GM12878 (cell line): ENCODE data around the gene DNAAF5. TPM values are rescaled to one million over a fixed set of nuclear protein-coding genes. Genes with fewer than 3 reads are reported as not detected.

Source experiments
- ATAC-seq: fragments of 200-7000 bp; cut with Tn5 transposase; 3 replicates; pipeline ENCODE4 v1.9.1; 2020; ENCODE audit warnings: mild to moderate bottlenecking, moderate library complexity
- BruUV-seq: library from RNA; stranded (reverse); fragments of 400-500 nt; replicated peaks from 2 replicates; lab custom pipeline; 2021; lab: Mats Ljungman, UMichigan
- CTCF ChIA-PET: fragments of 300-600 bp; sonication (Branson Sonifier 250); formaldehyde crosslinking; extraction: SDS; loops from one replicate; lab custom pipeline; 2021; ENCODE audit warnings: inconsistent platforms; lab: Yijun Ruan, JAX
- POLR2A ChIA-PET: fragments of 350-600 bp; formaldehyde crosslinking; extraction: SDS; loops from one replicate; lab custom pipeline; 2021; ENCODE audit warnings: inconsistent platforms; lab: Charles Lee
- RAD21 ChIA-PET: fragments of 300-600 bp; sonication (Branson Sonifier 250); formaldehyde crosslinking; loops from one replicate; lab custom pipeline; 2023; ENCODE audit warnings: antibody characterized with exemption; ENCODE audit not compliant: unreplicated experiment; lab: Charles Lee
- SMC1A ChIA-PET: fragments of 300-600 bp; sonication (Branson Sonifier 250); formaldehyde crosslinking; loops from one replicate; lab custom pipeline; 2023; ENCODE audit not compliant: unreplicated experiment, uncharacterized antibody; lab: Charles Lee
- DNase-seq: peaks from one replicate; pipeline ENCODE4 v3.0.0-alpha.2; 2011; ENCODE audit warnings: low read depth, low spot score
- FAIRE-seq: peaks from 3 replicates; lab custom pipeline; 2011; peaks lifted over from hg19 to GRCh38; lab: Jason Lieb, UNC
- H2AFZ ChIP-seq: 2 replicates; pipeline ENCODE4 v1.6.0; 2011; ENCODE audit warnings: low read depth, low read length, control low read depth; ENCODE audit not compliant: control insufficient read depth
- H3K27ac ChIP-seq: 2 replicates; pipeline ENCODE4 v1.5.1; 2011; ENCODE audit warnings: control low read depth; ENCODE audit not compliant: control insufficient read depth, insufficient read depth
- H3K27me3 ChIP-seq, 2 experiments: replicated peaks in 1 of 2; 2 replicates each; pipeline versions ENCODE4 v1.6.0 to v1.6.1; 2011; ENCODE audit warnings: low read length in 1 of 2; ENCODE audit not compliant: control insufficient read depth in 2 of 2, insufficient read depth in 2 of 2
- H3K36me3 ChIP-seq, 2 experiments: 2 replicates each; pipeline ENCODE4 v1.5.1; 2011; ENCODE audit warnings: low read length in 1 of 2; ENCODE audit not compliant: control insufficient read depth in 2 of 2, insufficient read depth in 2 of 2
- H3K4me1 ChIP-seq: 2 replicates; pipeline ENCODE4 v1.6.1; 2011; ENCODE audit warnings: mild to moderate bottlenecking, low read length, moderate library complexity, mixed read lengths; ENCODE audit not compliant: control insufficient read depth, insufficient read depth
- H3K4me2 ChIP-seq: 2 replicates; pipeline ENCODE4 v1.6.0; 2011; ENCODE audit warnings: control low read depth; ENCODE audit not compliant: control insufficient read depth, insufficient read depth
- H3K4me3 ChIP-seq: fragments of 200-600 bp; sonication (generic); 2 replicates; pipeline ENCODE4 v1.5.1; 2016
- H3K79me2 ChIP-seq: 2 replicates; pipeline ENCODE4 v1.6.0; 2011; ENCODE audit warnings: low read length; ENCODE audit not compliant: control insufficient read depth, insufficient read depth
- H3K9ac ChIP-seq: 2 replicates; pipeline ENCODE4 v1.8.0; 2011; ENCODE audit warnings: low read length, control low read depth, mixed read lengths; ENCODE audit not compliant: control insufficient read depth, insufficient read depth
- H3K9me3 ChIP-seq: replicated peaks from 3 replicates; pipeline ENCODE4 v1.5.1; 2011; ENCODE audit warnings: mild to moderate bottlenecking, low read length; ENCODE audit not compliant: control insufficient read depth, insufficient read depth
- H4K20me1 ChIP-seq: 2 replicates; pipeline ENCODE4 v1.6.0; 2011; ENCODE audit not compliant: control insufficient read depth, insufficient read depth
- BACH1 ChIP-seq: fragments of 450-650 bp; IDR thresholded peaks from 2 replicates; pipeline ENCODE4 v1.6.1; 2017; ENCODE audit warnings: mild to moderate bottlenecking, borderline replicate concordance
- ETV6 ChIP-seq, 2 experiments: fragments of 450-650 bp in 1 of 2; IDR thresholded peaks in 1 of 2; conservative IDR thresholded peaks in 1 of 2; 2 replicates each; pipeline ENCODE4 v1.6.1; 2014; ENCODE audit warnings: antibody characterized with exemption in 1 of 2, borderline replicate concordance in 1 of 2, low read depth in 1 of 2, mild to moderate bottlenecking in 1 of 2, moderate library complexity in 1 of 2
- KAT2A ChIP-seq: conservative IDR thresholded peaks from 2 replicates; pipeline ENCODE4 v1.6.1; 2011; ENCODE audit warnings: low read depth, low read length; ENCODE audit not compliant: control insufficient read depth
- NFXL1 ChIP-seq: fragments of 450-650 bp; IDR thresholded peaks from 2 replicates; pipeline ENCODE4 v1.6.1; 2017; ENCODE audit warnings: antibody characterized with exemption, mild to moderate bottlenecking, borderline replicate concordance
- RELA ChIP-seq: fragments of 450-650 bp; IDR thresholded peaks from 2 replicates; pipeline ENCODE4 v1.8.0; 2014; ENCODE audit warnings: borderline replicate concordance; ENCODE audit not compliant: partially characterized antibody
- RFX5 ChIP-seq: IDR thresholded peaks from 2 replicates; pipeline ENCODE4 v1.6.1; 2011; ENCODE audit warnings: low read depth, low read length, improper control_type of control experiment
- SMC3 ChIP-seq: IDR thresholded peaks from 2 replicates; pipeline ENCODE4 v1.6.1; 2011; ENCODE audit warnings: low read length, improper control_type of control experiment, borderline replicate concordance
- STAT1 ChIP-seq: fragments of 450-650 bp; conservative IDR thresholded peaks from 2 replicates; pipeline ENCODE4 v1.6.1; 2014; ENCODE audit warnings: antibody characterized with exemption, mild to moderate bottlenecking
- TBL1XR1 ChIP-seq: IDR thresholded peaks from 2 replicates; pipeline ENCODE4 v1.6.1; 2012; ENCODE audit warnings: low read depth, low read length, improper control_type of control experiment
- WGBS: methylation state at CpG from one replicate; pipeline ENCODE4 v1.1.6; 2016; ENCODE audit warnings: low lambda C conversion rate; ENCODE audit not compliant: insufficient replicate concordance, insufficient coverage; ENCODE audit errors: missing lambda C conversion rate; 5-methylcytosine and 5-hydroxymethylcytosine counted together
- in situ Hi-C: fragments of 300-500 bp; cut with MboI; formaldehyde crosslinking; loops from 9 replicates; pipeline ENCODE4 v1.14.3; 2018; ENCODE audit warnings: mixed read lengths
- intact Hi-C: fragments of 100-400 bp; cut with micrococcal nuclease; formaldehyde crosslinking; loops from one replicate; pipeline ENCODE4 v1.14.2; 2022; ENCODE audit not compliant: unreplicated experiment
- polyA plus RNA-seq, 11 experiments: library from polyadenylated mRNA; depleted of rRNA in 4 of 11; unstranded in 6 of 11; stranded (reverse) in 5 of 11; fragments of >200 nt; fragmentation: Nextera tagmentation in 4 of 11; fragmentation: Illumina TruSeq in 1 of 11; extraction: Ambion mirVana in 4 of 11; extraction: Trizol in 1 of 11; gene quantifications; 1 replicate in 1 of 11; 2 replicates in 10 of 11; pipeline versions ENCODE4 v1.2.1 to v1.2.3, GENCODE V29; 2011 to 2016; ENCODE audit warnings: inconsistent platforms in 2 of 11, missing spikeins in 2 of 11, low read depth in 1 of 11
- total RNA-seq, 4 experiments: library from RNA; depleted of rRNA in 3 of 4; stranded (reverse); fragments of >200 nt in 3 of 4; fragmentation: Illumina TruSeq in 1 of 4; extraction: Trizol in 1 of 4; gene quantifications; 2 replicates each; pipeline versions ENCODE4 v1.2.1 to v1.2.3, GENCODE V29; 2013 to 2021
- TF ChIP-seq, protein P1 (sequence below): fragments of 450-650 bp; formaldehyde crosslinking; IDR thresholded peaks from 2 replicates; pipeline ENCODE4 v1.4.0; 2022; ENCODE audit warnings: mild to moderate bottlenecking, moderate library complexity
- TF ChIP-seq, protein P2 (sequence below), 3 experiments: IDR thresholded peaks in 2 of 3; conservative IDR thresholded peaks in 1 of 3; 2 replicates each; pipeline ENCODE4 v1.5.1; 2011; ENCODE audit warnings: low read depth in 3 of 3, low read length in 3 of 3, mild to moderate bottlenecking in 3 of 3, control low read depth in 2 of 3, moderate library complexity in 2 of 3, inconsistent platforms in 1 of 3, mixed read lengths in 1 of 3; ENCODE audit not compliant: control insufficient read depth in 2 of 3, insufficient read depth in 1 of 3; ENCODE audit errors: extremely low read depth in 1 of 3

The DNAAF5 gene
- total and polyA plus RNA-seq, 10 of the 15 experiments (the other 5 are each of a cell fraction or from before 2014, with no cell fraction given): 1.8 to 38.3 (median 9.2) TPM

DNA sequence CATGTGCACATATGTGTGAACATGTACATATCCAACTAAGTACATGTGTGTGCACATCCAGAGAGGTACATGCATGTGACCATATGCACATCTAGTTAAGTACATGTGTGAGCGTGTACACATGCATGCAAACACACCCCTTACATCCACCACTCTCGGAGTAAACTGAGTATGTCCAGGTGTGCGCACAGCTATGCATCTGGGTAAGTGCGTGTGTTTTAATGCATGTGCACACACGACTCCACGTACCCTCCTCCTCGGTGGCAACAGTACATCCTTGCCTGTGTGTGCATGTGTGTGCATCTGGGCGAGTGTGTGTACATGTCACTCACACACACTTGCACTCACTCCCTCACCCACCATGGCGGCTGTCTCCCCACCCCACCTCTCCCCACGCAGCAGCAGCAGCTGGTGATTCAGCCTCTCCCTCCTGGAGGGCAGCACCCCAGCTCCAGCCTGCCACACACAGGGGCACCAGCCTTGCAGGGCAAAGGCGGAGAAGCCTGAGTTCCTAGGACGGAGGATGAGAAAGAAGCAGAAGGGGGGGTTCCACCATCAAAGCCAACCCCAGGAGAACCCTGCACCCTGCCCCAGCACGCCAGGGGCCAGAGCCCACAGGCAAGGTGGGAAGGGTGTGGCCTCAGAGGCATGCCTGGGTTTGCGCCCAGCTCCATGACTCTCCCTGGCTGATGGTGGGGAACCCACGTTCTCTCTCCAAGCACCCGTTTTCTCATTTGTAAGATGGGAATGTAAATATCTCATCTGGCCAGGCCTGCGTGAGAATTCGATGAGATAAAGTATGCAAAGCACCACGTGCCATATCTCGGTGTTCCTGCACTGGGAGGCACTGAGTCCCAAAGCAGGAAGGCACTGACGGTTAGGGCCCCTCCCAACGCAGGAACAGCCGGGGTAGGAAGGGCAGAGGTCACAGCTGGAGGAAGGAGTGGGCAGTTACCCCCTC lies 27.7 kb upstream of the DNAAF5 start:
- Histone ChIP-seq H3K9ac (no peak overlapping the region), H4K20me1 (no peaks in the 10 kb centered on the region), H3K9me3 (no peaks in the 10 kb centered on the region; the same call in 1 of the 3 replicates), H3K4me2 (no peak overlapping the region), H3K27ac (no peak overlapping the region), H3K4me1 (no peaks in the 10 kb centered on the region), H3K36me3 (peaks cover 7 to 9% of the 10 kb centered on the region in 2 experiments; a peak in 3 of 4 replicates), H3K4me3 (no peak overlapping the region), H2AFZ (no peak overlapping the region), H3K27me3 (no peaks in the 10 kb centered on the region), H3K79me2 (no peaks in the 10 kb centered on the region)
- ChIA-PET RAD21 (no interaction called here), POLR2A (no interaction called here), SMC1A (no interaction called here), CTCF (no interaction called here)
- FAIRE-seq (no peak), ATAC-seq (no peak), DNase-seq (no peak)
- TF ChIP-seq KAT2A: no peak
- TF ChIP-seq, protein P1, sequence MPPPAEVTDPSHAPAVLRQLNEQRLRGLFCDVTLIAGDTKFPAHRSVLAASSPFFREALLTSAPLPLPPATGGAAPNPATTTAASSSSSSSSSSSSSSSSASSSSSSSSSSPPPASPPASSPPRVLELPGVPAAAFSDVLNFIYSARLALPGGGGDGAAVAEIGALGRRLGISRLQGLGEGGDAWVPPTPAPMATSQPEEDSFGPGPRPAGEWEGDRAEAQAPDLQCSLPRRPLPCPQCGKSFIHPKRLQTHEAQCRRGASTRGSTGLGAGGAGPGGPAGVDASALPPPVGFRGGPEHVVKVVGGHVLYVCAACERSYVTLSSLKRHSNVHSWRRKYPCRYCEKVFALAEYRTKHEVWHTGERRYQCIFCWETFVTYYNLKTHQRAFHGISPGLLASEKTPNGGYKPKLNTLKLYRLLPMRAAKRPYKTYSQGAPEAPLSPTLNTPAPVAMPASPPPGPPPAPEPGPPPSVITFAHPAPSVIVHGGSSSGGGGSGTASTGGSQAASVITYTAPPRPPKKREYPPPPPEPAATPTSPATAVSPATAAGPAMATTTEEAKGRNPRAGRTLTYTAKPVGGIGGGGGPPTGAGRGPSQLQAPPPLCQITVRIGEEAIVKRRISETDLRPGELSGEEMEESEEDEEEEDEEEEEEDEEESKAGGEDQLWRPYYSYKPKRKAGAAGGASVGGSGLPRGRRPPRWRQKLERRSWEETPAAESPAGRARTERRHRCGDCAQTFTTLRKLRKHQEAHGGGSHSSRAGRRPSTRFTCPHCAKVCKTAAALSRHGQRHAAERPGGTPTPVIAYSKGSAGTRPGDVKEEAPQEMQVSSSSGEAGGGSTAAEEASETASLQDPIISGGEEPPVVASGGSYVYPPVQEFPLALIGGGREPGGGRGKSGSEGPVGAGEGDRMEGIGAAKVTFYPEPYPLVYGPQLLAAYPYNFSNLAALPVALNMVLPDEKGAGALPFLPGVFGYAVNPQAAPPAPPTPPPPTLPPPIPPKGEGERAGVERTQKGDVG (CRISPR knock-in tag): no peak
- TF ChIP-seq, protein P2, sequence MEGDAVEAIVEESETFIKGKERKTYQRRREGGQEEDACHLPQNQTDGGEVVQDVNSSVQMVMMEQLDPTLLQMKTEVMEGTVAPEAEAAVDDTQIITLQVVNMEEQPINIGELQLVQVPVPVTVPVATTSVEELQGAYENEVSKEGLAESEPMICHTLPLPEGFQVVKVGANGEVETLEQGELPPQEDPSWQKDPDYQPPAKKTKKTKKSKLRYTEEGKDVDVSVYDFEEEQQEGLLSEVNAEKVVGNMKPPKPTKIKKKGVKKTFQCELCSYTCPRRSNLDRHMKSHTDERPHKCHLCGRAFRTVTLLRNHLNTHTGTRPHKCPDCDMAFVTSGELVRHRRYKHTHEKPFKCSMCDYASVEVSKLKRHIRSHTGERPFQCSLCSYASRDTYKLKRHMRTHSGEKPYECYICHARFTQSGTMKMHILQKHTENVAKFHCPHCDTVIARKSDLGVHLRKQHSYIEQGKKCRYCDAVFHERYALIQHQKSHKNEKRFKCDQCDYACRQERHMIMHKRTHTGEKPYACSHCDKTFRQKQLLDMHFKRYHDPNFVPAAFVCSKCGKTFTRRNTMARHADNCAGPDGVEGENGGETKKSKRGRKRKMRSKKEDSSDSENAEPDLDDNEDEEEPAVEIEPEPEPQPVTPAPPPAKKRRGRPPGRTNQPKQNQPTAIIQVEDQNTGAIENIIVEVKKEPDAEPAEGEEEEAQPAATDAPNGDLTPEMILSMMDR (IDR thresholded peaks at IDR 0.05 in 2 of 3, conservative IDR thresholded peaks at IDR 0.05 in 1 of 3; ENCODE audit: control insufficient read depth in 2 of 3, extremely low read depth in 1 of 3, insufficient read depth in 1 of 3, low read depth in 3 of 3, low read length in 3 of 3): no peak
- TF ChIP-seq SMC3: no peak
- no peak for TF ChIP-seq RELA
- no peak for TF ChIP-seq NFXL1
- TF ChIP-seq TBL1XR1: no peak
- no peak for TF ChIP-seq BACH1
- no peak for TF ChIP-seq ETV6 (conservative IDR thresholded peaks at IDR 0.05 in 1 of 2, IDR thresholded peaks at IDR 0.05 in 1 of 2; ENCODE audit: borderline replicate concordance in 1 of 2, low read depth in 1 of 2)
- no peak for TF ChIP-seq RFX5
- TF ChIP-seq STAT1: no peak
- BruUV-seq: no TSS peak
- WGBS: 92% methylated on average over 22 of the region's 23 CpGs
- intact Hi-C loops: no loop called here
- in situ Hi-C loops: no loop called here
